K562 (cell line): ENCODE measurements around the gene SESN2. TPM values are rescaled to one million over a fixed set of nuclear protein-coding genes. Genes with fewer than 3 reads are reported as not detected.

Experiments used
- EHMT2 ChIP-seq: fragments of 450-650 bp; IDR thresholded peaks from 2 replicates; pipeline ENCODE4 v1.6.1; 2018; ENCODE audit warnings: antibody characterized with exemption
- ELF1 ChIP-seq: fragments of 200-800 bp; sonication (Bioruptor generic); IDR thresholded peaks from 2 replicates; pipeline ENCODE4 v1.6.1; 2016; ENCODE audit warnings: missing genetic modification characterization, missing compliant biosample characterization
- KDM1A ChIP-seq, 2 experiments: fragments of 450-650 bp; IDR thresholded peaks; 2 replicates each; pipeline ENCODE4 v1.6.1; 2016; ENCODE audit warnings: mild to moderate bottlenecking in 2 of 2
- MBD1 ChIP-seq: fragments of 250-450 bp; sonication (Bioruptor Pico); IDR thresholded peaks from 2 replicates; pipeline ENCODE4 v1.8.0; 2022; ENCODE audit warnings: inconsistent platforms
- MNT ChIP-seq, 2 experiments: fragments of 450-650 bp; conservative IDR thresholded peaks; 2 replicates each; pipeline ENCODE4 v1.6.1; 2017; ENCODE audit warnings: mild to moderate bottlenecking in 2 of 2, moderate library complexity in 2 of 2
- TEAD4 ChIP-seq, 2 experiments: sonication (generic) in 1 of 2; formaldehyde crosslinking in 1 of 2; IDR thresholded peaks; 2 replicates each; pipeline versions ENCODE4 v1.6.1 to v1.8.0; 2012 to 2022; ENCODE audit warnings: borderline replicate concordance in 1 of 2, inconsistent platforms in 1 of 2, low read length in 1 of 2, mild to moderate bottlenecking in 1 of 2, missing genetic modification reagents in 1 of 2
- polyA plus RNA-seq, 8 experiments: library from polyadenylated mRNA; depleted of rRNA in 4 of 8; stranded (reverse) in 5 of 8; unstranded in 3 of 8; fragments of >200 nt; fragmentation: Nextera tagmentation in 2 of 8; fragmentation: Illumina TruSeq in 1 of 8; extraction: Ambion mirVana in 2 of 8; extraction: Trizol in 1 of 8; gene quantifications; 2 replicates each; pipeline versions ENCODE4 v1.2.1 to v1.2.3, GENCODE V29; 2011 to 2014; ENCODE audit warnings: inconsistent platforms in 1 of 8, missing spikeins in 1 of 8
- total RNA-seq, 7 experiments: library from RNA; depleted of rRNA in 6 of 7; stranded (reverse); fragments of >200 nt in 6 of 7; fragmentation: Illumina TruSeq in 2 of 7; extraction: Trizol in 2 of 7; gene quantifications; 2 replicates each; pipeline versions ENCODE4 v1.2.1 to v1.2.3, GENCODE V29; 2011 to 2021; ENCODE audit warnings: low replicate concordance in 1 of 7
- TF ChIP-seq, protein P1 (sequence below): fragments of 450-650 bp; conservative IDR thresholded peaks from 2 replicates; pipeline ENCODE4 v1.6.1; 2016; ENCODE audit warnings: missing genetic modification characterization, low read depth, mild to moderate bottlenecking, missing compliant biosample characterization, moderate library complexity
- TF ChIP-seq, protein P2 (sequence below): fragments of 450-650 bp; IDR thresholded peaks from 2 replicates; pipeline ENCODE4 v1.6.1; 2016; ENCODE audit warnings: mild to moderate bottlenecking, moderate library complexity
- TF ChIP-seq, protein P3 (sequence below): IDR thresholded peaks from 2 replicates; pipeline ENCODE4 v1.6.1; 2016; ENCODE audit warnings: missing genetic modification characterization, missing compliant biosample characterization

SESN2 gene
- total and polyA plus RNA-seq, 9 of the 15 experiments (the other 6 are each of a cell fraction or from before 2014, with no cell fraction given), result 3.7 to 71.3 (median 16.8) TPM

DNA sequence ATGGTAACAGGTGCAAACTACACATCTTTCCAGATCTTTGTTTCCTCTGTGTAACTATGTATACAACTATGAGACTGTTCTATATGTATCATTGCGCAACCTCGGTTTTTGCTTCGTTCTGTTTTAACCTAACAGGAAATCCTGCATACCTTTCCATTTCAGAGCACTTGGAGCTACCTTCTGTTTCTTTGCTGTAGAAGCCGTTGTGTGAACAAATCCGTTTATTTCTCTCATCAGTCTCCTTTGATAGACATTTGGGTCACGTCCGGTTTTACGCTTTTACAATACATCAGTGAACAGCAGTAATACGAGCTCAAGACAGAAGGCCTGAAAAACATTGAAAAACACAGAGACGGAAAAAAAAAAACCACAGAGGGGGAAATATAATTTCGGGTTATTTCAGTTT, 12.9 kb upstream of the SESN2 start (continued):
- TF ChIP-seq, protein P1, sequence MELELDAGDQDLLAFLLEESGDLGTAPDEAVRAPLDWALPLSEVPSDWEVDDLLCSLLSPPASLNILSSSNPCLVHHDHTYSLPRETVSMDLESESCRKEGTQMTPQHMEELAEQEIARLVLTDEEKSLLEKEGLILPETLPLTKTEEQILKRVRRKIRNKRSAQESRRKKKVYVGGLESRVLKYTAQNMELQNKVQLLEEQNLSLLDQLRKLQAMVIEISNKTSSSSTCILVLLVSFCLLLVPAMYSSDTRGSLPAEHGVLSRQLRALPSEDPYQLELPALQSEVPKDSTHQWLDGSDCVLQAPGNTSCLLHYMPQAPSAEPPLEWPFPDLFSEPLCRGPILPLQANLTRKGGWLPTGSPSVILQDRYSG (tag), result no peak
- TF ChIP-seq MBD1 (CRISPR knock-in tag) (0 out of 2 replicates have a peak, but pooled peaks have one; percentile 22), KDM1A (IDR thresholded peaks at IDR 0.05) (0 out of 4 replicates have a peak, but pooled peaks of 1 of the 2 experiments have one; percentile 39), MNT (conservative IDR thresholded peaks at IDR 0.05) (no peak; a peak in 1 of 4 replicates), ELF1 (no peak; the same call in 1 of the 2 replicates), EHMT2 (no peak), TEAD4 (IDR thresholded peaks at IDR 0.05; ENCODE audit: low read length) (peak; percentile 27; the same call in 1 of the 2 replicates), TEAD4 (CRISPR knock-in tag; IDR thresholded peaks at IDR 0.05; ENCODE audit: borderline replicate concordance) (no peak)
- TF ChIP-seq, protein P2, sequence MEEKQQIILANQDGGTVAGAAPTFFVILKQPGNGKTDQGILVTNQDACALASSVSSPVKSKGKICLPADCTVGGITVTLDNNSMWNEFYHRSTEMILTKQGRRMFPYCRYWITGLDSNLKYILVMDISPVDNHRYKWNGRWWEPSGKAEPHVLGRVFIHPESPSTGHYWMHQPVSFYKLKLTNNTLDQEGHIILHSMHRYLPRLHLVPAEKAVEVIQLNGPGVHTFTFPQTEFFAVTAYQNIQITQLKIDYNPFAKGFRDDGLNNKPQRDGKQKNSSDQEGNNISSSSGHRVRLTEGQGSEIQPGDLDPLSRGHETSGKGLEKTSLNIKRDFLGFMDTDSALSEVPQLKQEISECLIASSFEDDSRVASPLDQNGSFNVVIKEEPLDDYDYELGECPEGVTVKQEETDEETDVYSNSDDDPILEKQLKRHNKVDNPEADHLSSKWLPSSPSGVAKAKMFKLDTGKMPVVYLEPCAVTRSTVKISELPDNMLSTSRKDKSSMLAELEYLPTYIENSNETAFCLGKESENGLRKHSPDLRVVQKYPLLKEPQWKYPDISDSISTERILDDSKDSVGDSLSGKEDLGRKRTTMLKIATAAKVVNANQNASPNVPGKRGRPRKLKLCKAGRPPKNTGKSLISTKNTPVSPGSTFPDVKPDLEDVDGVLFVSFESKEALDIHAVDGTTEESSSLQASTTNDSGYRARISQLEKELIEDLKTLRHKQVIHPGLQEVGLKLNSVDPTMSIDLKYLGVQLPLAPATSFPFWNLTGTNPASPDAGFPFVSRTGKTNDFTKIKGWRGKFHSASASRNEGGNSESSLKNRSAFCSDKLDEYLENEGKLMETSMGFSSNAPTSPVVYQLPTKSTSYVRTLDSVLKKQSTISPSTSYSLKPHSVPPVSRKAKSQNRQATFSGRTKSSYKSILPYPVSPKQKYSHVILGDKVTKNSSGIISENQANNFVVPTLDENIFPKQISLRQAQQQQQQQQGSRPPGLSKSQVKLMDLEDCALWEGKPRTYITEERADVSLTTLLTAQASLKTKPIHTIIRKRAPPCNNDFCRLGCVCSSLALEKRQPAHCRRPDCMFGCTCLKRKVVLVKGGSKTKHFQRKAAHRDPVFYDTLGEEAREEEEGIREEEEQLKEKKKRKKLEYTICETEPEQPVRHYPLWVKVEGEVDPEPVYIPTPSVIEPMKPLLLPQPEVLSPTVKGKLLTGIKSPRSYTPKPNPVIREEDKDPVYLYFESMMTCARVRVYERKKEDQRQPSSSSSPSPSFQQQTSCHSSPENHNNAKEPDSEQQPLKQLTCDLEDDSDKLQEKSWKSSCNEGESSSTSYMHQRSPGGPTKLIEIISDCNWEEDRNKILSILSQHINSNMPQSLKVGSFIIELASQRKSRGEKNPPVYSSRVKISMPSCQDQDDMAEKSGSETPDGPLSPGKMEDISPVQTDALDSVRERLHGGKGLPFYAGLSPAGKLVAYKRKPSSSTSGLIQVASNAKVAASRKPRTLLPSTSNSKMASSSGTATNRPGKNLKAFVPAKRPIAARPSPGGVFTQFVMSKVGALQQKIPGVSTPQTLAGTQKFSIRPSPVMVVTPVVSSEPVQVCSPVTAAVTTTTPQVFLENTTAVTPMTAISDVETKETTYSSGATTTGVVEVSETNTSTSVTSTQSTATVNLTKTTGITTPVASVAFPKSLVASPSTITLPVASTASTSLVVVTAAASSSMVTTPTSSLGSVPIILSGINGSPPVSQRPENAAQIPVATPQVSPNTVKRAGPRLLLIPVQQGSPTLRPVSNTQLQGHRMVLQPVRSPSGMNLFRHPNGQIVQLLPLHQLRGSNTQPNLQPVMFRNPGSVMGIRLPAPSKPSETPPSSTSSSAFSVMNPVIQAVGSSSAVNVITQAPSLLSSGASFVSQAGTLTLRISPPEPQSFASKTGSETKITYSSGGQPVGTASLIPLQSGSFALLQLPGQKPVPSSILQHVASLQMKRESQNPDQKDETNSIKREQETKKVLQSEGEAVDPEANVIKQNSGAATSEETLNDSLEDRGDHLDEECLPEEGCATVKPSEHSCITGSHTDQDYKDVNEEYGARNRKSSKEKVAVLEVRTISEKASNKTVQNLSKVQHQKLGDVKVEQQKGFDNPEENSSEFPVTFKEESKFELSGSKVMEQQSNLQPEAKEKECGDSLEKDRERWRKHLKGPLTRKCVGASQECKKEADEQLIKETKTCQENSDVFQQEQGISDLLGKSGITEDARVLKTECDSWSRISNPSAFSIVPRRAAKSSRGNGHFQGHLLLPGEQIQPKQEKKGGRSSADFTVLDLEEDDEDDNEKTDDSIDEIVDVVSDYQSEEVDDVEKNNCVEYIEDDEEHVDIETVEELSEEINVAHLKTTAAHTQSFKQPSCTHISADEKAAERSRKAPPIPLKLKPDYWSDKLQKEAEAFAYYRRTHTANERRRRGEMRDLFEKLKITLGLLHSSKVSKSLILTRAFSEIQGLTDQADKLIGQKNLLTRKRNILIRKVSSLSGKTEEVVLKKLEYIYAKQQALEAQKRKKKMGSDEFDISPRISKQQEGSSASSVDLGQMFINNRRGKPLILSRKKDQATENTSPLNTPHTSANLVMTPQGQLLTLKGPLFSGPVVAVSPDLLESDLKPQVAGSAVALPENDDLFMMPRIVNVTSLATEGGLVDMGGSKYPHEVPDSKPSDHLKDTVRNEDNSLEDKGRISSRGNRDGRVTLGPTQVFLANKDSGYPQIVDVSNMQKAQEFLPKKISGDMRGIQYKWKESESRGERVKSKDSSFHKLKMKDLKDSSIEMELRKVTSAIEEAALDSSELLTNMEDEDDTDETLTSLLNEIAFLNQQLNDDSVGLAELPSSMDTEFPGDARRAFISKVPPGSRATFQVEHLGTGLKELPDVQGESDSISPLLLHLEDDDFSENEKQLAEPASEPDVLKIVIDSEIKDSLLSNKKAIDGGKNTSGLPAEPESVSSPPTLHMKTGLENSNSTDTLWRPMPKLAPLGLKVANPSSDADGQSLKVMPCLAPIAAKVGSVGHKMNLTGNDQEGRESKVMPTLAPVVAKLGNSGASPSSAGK, result 0 out of 2 replicates have a peak, but pooled peaks have one; percentile 27
- TF ChIP-seq, protein P3, sequence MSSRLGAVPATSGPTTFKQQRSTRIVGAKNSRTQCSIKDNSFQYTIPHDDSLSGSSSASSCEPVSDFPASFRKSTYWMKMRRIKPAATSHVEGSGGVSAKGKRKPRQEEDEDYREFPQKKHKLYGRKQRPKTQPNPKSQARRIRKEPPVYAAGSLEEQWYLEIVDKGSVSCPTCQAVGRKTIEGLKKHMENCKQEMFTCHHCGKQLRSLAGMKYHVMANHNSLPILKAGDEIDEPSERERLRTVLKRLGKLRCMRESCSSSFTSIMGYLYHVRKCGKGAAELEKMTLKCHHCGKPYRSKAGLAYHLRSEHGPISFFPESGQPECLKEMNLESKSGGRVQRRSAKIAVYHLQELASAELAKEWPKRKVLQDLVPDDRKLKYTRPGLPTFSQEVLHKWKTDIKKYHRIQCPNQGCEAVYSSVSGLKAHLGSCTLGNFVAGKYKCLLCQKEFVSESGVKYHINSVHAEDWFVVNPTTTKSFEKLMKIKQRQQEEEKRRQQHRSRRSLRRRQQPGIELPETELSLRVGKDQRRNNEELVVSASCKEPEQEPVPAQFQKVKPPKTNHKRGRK (tag), result peak; percentile 79; the same call in 1 of the 2 replicates
